B cell (primary cell): ENCODE measurements around the gene CYP2U1. TPM values are rescaled to one million over a fixed set of nuclear protein-coding genes. Genes with fewer than 3 reads are reported as not detected.

Experiments used
- ATAC-seq: fragments of 200-7000 bp; cut with Tn5 transposase; one replicate; pipeline ENCODE4 v1.10.0; 2021; ENCODE audit warnings: low read depth, mild to moderate bottlenecking, moderate number of reproducible peaks, moderate library complexity
- CTCF ChIA-PET: fragments of 350-600 bp; sonication (Branson Sonifier 250); formaldehyde crosslinking; loops from one replicate; lab custom pipeline; 2021; ENCODE audit warnings: antibody characterized with exemption, inconsistent platforms; lab: Charles Lee
- POLR2A ChIA-PET: fragments of 350-600 bp; sonication (Branson Sonifier 250); formaldehyde crosslinking; loops from one replicate; lab custom pipeline; 2021; ENCODE audit warnings: antibody characterized with exemption; lab: Charles Lee
- DNase-seq: peaks from one replicate; pipeline ENCODE4 v3.0.0; 2013
- H2AFZ ChIP-seq: 2 replicates; pipeline ENCODE4 v1.6.1; 2012; ENCODE audit warnings: mild to moderate bottlenecking, low read depth, low read length; ENCODE audit not compliant: insufficient read depth, poor library complexity, severe bottlenecking
- H3K27ac ChIP-seq, 2 donors: 1 replicate in 1 of 2; 2 replicates in 1 of 2; pipeline ENCODE4 v1.5.1; 2012 to 2013; ENCODE audit warnings: low read length in 2 of 2, mild to moderate bottlenecking in 2 of 2, moderate library complexity in 1 of 2
- H3K27me3 ChIP-seq, 4 experiments: fragments of 200-600 bp in 1 of 4; sonication (generic) in 1 of 4; replicated peaks in 1 of 4; 1 replicate in 2 of 4; 2 replicates in 2 of 4; pipeline versions ENCODE4 v1.6.1 to v1.7.0; 2013 to 2016; ENCODE audit warnings: low read length in 3 of 4, mild to moderate bottlenecking in 2 of 4, mixed read lengths in 1 of 4, moderate library complexity in 1 of 4; ENCODE audit not compliant: insufficient read depth in 4 of 4, control insufficient read depth in 3 of 4; ENCODE audit errors: control extremely low read depth in 1 of 4
- H3K36me3 ChIP-seq, 2 experiments: replicated peaks in 1 of 2; 1 replicate in 1 of 2; 2 replicates in 1 of 2; pipeline versions ENCODE4 v1.6.1 to v1.7.1; 2013; ENCODE audit warnings: low read length in 1 of 2; ENCODE audit not compliant: insufficient read depth in 2 of 2, control insufficient read depth in 1 of 2; ENCODE audit errors: control extremely low read depth in 1 of 2, extremely low read depth in 1 of 2
- H3K4me1 ChIP-seq, 2 donors: fragments of 200-600 bp in 1 of 2; sonication (generic) in 1 of 2; 1 replicate in 1 of 2; 2 replicates in 1 of 2; pipeline versions ENCODE4 v1.5.1 to v1.6.1; 2013 to 2017; ENCODE audit warnings: low read length in 2 of 2; ENCODE audit not compliant: control insufficient read depth in 2 of 2, insufficient read depth in 2 of 2
- H3K4me2 ChIP-seq: replicated peaks from 2 replicates; pipeline ENCODE3; 2012; ENCODE audit warnings: mild to moderate bottlenecking, low read depth, low read length; ENCODE audit not compliant: poor library complexity, severe bottlenecking
- H3K4me3 ChIP-seq, 5 experiments: fragments of 200-600 bp in 1 of 5; sonication (generic) in 1 of 5; 1 replicate in 3 of 5; 2 replicates in 2 of 5; pipeline versions ENCODE4 v1.5.1 to v1.7.0; 2011 to 2016; ENCODE audit warnings: low read length in 4 of 5, mild to moderate bottlenecking in 4 of 5, low read depth in 2 of 5, control low read depth in 1 of 5, moderate library complexity in 1 of 5; ENCODE audit not compliant: insufficient read depth in 1 of 5; ENCODE audit errors: control extremely low read depth in 1 of 5, extremely low read depth in 1 of 5
- H3K79me2 ChIP-seq: fragments of 200-600 bp; sonication (generic); one replicate; pipeline ENCODE4 v1.6.0; 2016; ENCODE audit warnings: low read length; ENCODE audit not compliant: control insufficient read depth, insufficient read depth
- H3K9ac ChIP-seq: fragments of 200-600 bp; sonication (generic); 2 replicates; pipeline ENCODE4 v1.6.1; 2017; ENCODE audit warnings: mild to moderate bottlenecking, low read length, moderate library complexity
- H3K9me3 ChIP-seq, 3 donors: one replicate each; pipeline versions ENCODE4 v1.6.1 to v1.7.1; 2013; ENCODE audit warnings: low read length in 2 of 3; ENCODE audit not compliant: control insufficient read depth in 2 of 3, insufficient read depth in 1 of 3; ENCODE audit errors: control extremely low read depth in 1 of 3
- H4K20me1 ChIP-seq: 2 replicates; pipeline ENCODE4 v1.6.0; 2012; ENCODE audit warnings: mild to moderate bottlenecking, low read length; ENCODE audit not compliant: insufficient read depth, control insufficient read depth, poor library complexity, severe bottlenecking
- H3K27ac Mint-ChIP-seq: one replicate; pipeline ENCODE4 v1.8.0; 2021; ENCODE audit warnings: mixed read lengths
- H3K27me3 Mint-ChIP-seq: one replicate; pipeline ENCODE4 v1.8.0; 2021; ENCODE audit warnings: mixed read lengths
- H3K4me1 Mint-ChIP-seq: one replicate; pipeline ENCODE4 v1.8.0; 2021; ENCODE audit warnings: mixed read lengths
- H3K4me3 Mint-ChIP-seq: one replicate; pipeline ENCODE4 v1.8.0; 2021; ENCODE audit warnings: mixed read lengths
- H3K9me3 Mint-ChIP-seq: one replicate; pipeline ENCODE4 v1.8.0; 2022; ENCODE audit warnings: mixed read lengths; ENCODE audit not compliant: insufficient read depth
- CTCF ChIP-seq: fragments of 200-600 bp; IDR thresholded peaks from one replicate; pipeline ENCODE4 v1.8.0; 2022; ENCODE audit warnings: antibody characterized with exemption, mild to moderate bottlenecking
- EZH2 ChIP-seq: IDR thresholded peaks from 2 replicates; pipeline ENCODE4 v1.6.1; 2012; ENCODE audit warnings: borderline replicate concordance, low read depth, mild to moderate bottlenecking, moderate library complexity, low read length; ENCODE audit not compliant: insufficient read depth, poor library complexity, severe bottlenecking
- WGBS: methylation state at CpG from one replicate; pipeline ENCODE4 v1.1.5; 2013; ENCODE audit warnings: missing lambda C conversion rate; ENCODE audit not compliant: insufficient coverage; 5-methylcytosine and 5-hydroxymethylcytosine counted together
- intact Hi-C: fragments of 100-400 bp; cut with micrococcal nuclease; formaldehyde crosslinking; loops from one replicate; pipeline ENCODE4 v1.10.0; 2022
- polyA plus RNA-seq: library from polyadenylated mRNA; depleted of rRNA; stranded (reverse); fragments of >200 nt; gene quantifications from 2 replicates; pipeline ENCODE4 v1.2.3, GENCODE V29; 2012
- total RNA-seq, 2 donors: library from RNA; stranded (reverse); fragments of 120-200 nt in 1 of 2; gene quantifications; 1 replicate in 1 of 2; 2 replicates in 1 of 2; pipeline versions ENCODE4 v1.2.3 to v1.2.4, GENCODE V29; 2013 to 2022

The CYP2U1 gene
- total and polyA plus RNA-seq, 2 donors (not counting 1 experiment from before 2014, with no cell fraction given) = 6.1 to 17.6 TPM

DNA sequence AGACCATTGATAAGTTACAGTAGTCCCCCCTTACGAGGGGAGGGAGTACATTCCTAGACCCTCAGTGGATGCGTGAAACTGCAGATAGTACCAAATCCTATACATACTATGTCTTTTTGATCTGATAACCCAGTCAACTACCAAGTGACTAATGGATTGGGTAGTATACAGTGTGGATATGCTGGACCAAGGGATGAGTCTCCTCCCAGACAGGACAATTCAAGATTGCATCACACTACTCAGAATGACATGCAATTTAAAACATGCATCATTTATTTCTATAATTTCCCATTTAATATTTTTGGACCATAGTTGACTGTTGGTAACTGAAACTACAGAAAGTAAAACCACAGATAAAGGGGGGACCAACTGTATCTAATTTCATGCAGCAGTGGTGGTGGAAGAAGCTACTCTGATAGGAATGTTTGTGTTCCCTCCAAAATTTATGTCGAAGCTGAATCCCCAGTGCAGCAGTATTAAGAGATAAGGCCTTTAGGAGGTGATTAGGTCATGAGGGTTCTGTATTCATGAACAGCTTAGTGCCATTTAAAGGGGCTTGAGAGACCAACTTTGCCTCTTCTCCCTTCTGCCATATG lies 70.3 kb downstream of the CYP2U1 start:
- no peak for TF ChIP-seq EZH2
- TF ChIP-seq CTCF = no peak
- CTCF ChIA-PET = interaction anchor here (1.5 kb wide), 1 partner anchor 12 kb away, joined by 3 read pairs; the partner anchor contains the start of gene HADH
- H3K4me1 Mint-ChIP-seq = peaks cover 10% of the 10 kb centered on the region

More for the DNA sequence above, 70.3 kb downstream of the CYP2U1 start:
- Histone ChIP-seq H2AFZ (no peak overlapping the region), H3K4me1 (no peaks in the 10 kb centered on the region), H4K20me1 (no peaks in the 10 kb centered on the region), H3K27ac (no peak overlapping the region), H3K36me3 (peaks cover 5 to 9% of the 10 kb centered on the region in 2 experiments), H3K9ac (no peak overlapping the region), H3K79me2 (peaks cover 35% of the 10 kb centered on the region), H3K9me3 (no peaks in the 10 kb centered on the region), H3K27me3 (no peaks in the 10 kb centered on the region), H3K4me2 (no peak overlapping the region), H3K4me3 (no peak overlapping the region)
- Mint-ChIP-seq H3K27ac (no peak overlapping the region), H3K9me3 (no peaks in the 10 kb centered on the region), H3K27me3 (no peaks in the 10 kb centered on the region), H3K4me3 (no peak overlapping the region)
- ATAC-seq = no peak
- POLR2A ChIA-PET = no interaction called here
- 100% methylated on average over 1 of the region's 3 CpGs for WGBS
- no peak for DNase-seq
- intact Hi-C loops = no loop called here

Other genes starting within 250 kb of the CYP2U1 start
- 31.5 and 33.9 TPM in 2 replicates for gene PAPSS1, start 211.3 kb upstream of the CYP2U1 start, total RNA-seq
- 21.4 and 21.7 TPM in 2 replicates for gene PAPSS1, start 211.3 kb upstream of the CYP2U1 start, polyA plus RNA-seq
- not detected in 2 replicates for gene SGMS2, start 106.6 kb upstream of the CYP2U1 start, total RNA-seq
- gene SGMS2, start 106.6 kb upstream of the CYP2U1 start, polyA plus RNA-seq = 0.04 and 0.12 TPM in 2 replicates
- gene HADH, start 58.3 kb downstream of the CYP2U1 start, total RNA-seq = 26.1 and 26.4 TPM in 2 replicates
- gene HADH, start 58.3 kb downstream of the CYP2U1 start, polyA plus RNA-seq = 21.9 and 24.7 TPM in 2 replicates
- 1.6 and 2.4 TPM in 2 replicates for gene LEF1, start 237.4 kb downstream of the CYP2U1 start, total RNA-seq
- gene LEF1, start 237.4 kb downstream of the CYP2U1 start, polyA plus RNA-seq = 5.1 and 21.0 TPM in 2 replicates